Measurements from ENCODE around the gene PKHD1.

GRCh38 chr6:51995214-51995755 lies 92.1 kb downstream of the PKHD1 start:
- TF ChIP-seq CTCF (conservative IDR thresholded peaks at IDR 0.05; ENCODE audit: low read depth, low read length) (no peak), EZH2 (IDR thresholded peaks at IDR 0.05; ENCODE audit: borderline replicate concordance, low read depth, low read length, poor library complexity, severe bottlenecking) (no peak)
